Measurements from ENCODE around the gene SPINT2.

GRCh38 chr19:38281811-38282566 is 17.6 kb downstream of the SPINT2 start:
- TF ChIP-seq REST (IDR thresholded peaks at IDR 0.05) (no peak), CHD2 (IDR thresholded peaks at IDR 0.05; ENCODE audit: low read length, partially characterized antibody) (no peak), CTCF (IDR thresholded peaks at IDR 0.05) (no peak), HOXA7 (CRISPR knock-in tag; IDR thresholded peaks at IDR 0.05) (no peak), POLR2A (IDR thresholded peaks at IDR 0.05; ENCODE audit: low read length) (no peak), CEBPB (IDR thresholded peaks at IDR 0.05) (no peak), MAFK (IDR thresholded peaks at IDR 0.05; ENCODE audit: partially characterized antibody) (no peak), FOSB (CRISPR knock-in tag; IDR thresholded peaks at IDR 0.05) (no peak), MYC (IDR thresholded peaks at IDR 0.05; ENCODE audit: borderline replicate concordance, low read length) (no peak), RARB (CRISPR knock-in tag; IDR thresholded peaks at IDR 0.05) (no peak), MAX (IDR thresholded peaks at IDR 0.05) (no peak), EP300 (IDR thresholded peaks at IDR 0.05) (no peak)
